ENCODE results near the gene MMP24OS.

GRCh38 chr20:35319871-35320197 lies 41.9 kb upstream of the MMP24OS start:
- TF ChIP-seq, protein P1, sequence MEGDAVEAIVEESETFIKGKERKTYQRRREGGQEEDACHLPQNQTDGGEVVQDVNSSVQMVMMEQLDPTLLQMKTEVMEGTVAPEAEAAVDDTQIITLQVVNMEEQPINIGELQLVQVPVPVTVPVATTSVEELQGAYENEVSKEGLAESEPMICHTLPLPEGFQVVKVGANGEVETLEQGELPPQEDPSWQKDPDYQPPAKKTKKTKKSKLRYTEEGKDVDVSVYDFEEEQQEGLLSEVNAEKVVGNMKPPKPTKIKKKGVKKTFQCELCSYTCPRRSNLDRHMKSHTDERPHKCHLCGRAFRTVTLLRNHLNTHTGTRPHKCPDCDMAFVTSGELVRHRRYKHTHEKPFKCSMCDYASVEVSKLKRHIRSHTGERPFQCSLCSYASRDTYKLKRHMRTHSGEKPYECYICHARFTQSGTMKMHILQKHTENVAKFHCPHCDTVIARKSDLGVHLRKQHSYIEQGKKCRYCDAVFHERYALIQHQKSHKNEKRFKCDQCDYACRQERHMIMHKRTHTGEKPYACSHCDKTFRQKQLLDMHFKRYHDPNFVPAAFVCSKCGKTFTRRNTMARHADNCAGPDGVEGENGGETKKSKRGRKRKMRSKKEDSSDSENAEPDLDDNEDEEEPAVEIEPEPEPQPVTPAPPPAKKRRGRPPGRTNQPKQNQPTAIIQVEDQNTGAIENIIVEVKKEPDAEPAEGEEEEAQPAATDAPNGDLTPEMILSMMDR (IDR thresholded peaks at IDR 0.05) = no peak
- no peak for TF ChIP-seq POLR2A (IDR thresholded peaks at IDR 0.05)
